ENCODE results near the gene NRCAM. TPM values are rescaled to one million over a fixed set of nuclear protein-coding genes. Genes with fewer than 3 reads are reported as not detected.
"Not testable (repeated sequence)": the region's sequence is repeated elsewhere in the genome, so short reads cannot be mapped to it uniquely, and the experiment has no call there.

NRCAM gene
- total and polyA plus RNA-seq, 5 donors from 2014 or later = 0.27 TPM; not detected in 4

DNA sequence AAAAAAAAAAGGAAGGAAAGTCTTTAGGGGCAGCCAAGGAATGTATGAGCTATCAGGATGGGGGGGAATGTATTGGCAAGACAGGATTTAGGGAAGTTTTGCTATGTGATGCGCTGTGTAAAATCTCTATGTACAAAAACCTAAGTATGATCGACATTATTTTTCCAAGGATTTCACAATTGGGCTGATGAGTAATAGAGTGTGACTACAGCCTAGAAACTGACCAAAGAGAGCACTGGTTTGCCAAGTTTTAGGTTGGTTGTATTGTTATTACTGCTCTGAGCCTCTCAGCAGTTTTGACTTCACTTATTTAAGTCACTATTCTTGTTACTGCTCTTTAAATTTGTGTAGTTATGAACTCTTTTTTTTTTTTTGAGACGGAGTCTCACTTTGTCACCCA, 107.3 kb downstream of the NRCAM start:
- ATAC-seq (ENCODE audit: low read depth in 2 of 2) (no peak), DNase-seq (no peak)
- Histone ChIP-seq H3K27ac (ENCODE audit: insufficient read depth, low read length, poor library complexity, severe bottlenecking) (no peak overlapping the region), H3K9me3 (ENCODE audit: control insufficient read depth in 2 of 2, low read length in 2 of 2) (no peaks in the 10 kb centered on the region), H3K36me3 (ENCODE audit: control insufficient read depth, insufficient read depth, low read length) (no peaks in the 10 kb centered on the region), H3K4me1 (ENCODE audit: control insufficient read depth, insufficient read depth, low read length, poor library complexity, severe bottlenecking) (no peaks in the 10 kb centered on the region), H3K4me3 (ENCODE audit: low read depth, low read length) (no peak overlapping the region), H3K27me3 (ENCODE audit: control insufficient read depth, insufficient read depth, low read length) (no peaks in the 10 kb centered on the region)
- H3K27me3 Mint-ChIP-seq = no peaks in the 10 kb centered on the region
- H3K36me3 Mint-ChIP-seq = no peaks in the 10 kb centered on the region
- H3K9me3 Mint-ChIP-seq = peaks cover 0 to 5% (median 0%) of the 10 kb centered on the region in 7 donors
- no peaks in the 10 kb centered on the region for H3K4me1 Mint-ChIP-seq
- no peak overlapping the region for H3K27ac Mint-ChIP-seq
- no peak overlapping the region for H3K4me3 Mint-ChIP-seq

DNA sequence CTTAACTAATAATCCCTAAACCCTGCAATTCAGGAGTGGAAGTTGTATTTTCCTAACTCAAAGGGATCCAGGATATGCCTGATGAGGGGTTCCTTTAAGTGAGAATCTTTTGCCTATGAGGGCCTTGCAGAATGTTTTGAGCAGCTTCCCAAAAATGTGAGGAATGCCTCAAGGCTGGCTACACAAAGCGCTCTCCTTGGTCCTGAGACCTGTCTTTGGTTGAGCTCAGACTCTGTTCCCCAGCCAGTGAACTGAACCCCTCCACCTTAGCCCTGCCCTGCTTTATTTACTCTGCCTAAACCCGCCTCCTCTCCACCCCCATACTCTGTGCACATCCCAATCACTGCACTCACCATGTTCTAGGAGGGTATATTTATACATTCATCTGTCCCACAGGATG, 108.6 kb downstream of the NRCAM start:
- no peak overlapping the region for H3K27ac Mint-ChIP-seq
- Histone ChIP-seq H3K27me3 (ENCODE audit: control insufficient read depth, insufficient read depth, low read length) (no peaks in the 10 kb centered on the region), H3K36me3 (ENCODE audit: control insufficient read depth, insufficient read depth, low read length) (no peaks in the 10 kb centered on the region), H3K9me3 (ENCODE audit: control insufficient read depth in 2 of 2, low read length in 2 of 2) (no peaks in the 10 kb centered on the region), H3K27ac (ENCODE audit: insufficient read depth, low read length, poor library complexity, severe bottlenecking) (no peak overlapping the region), H3K4me1 (ENCODE audit: control insufficient read depth, insufficient read depth, low read length, poor library complexity, severe bottlenecking) (no peaks in the 10 kb centered on the region), H3K4me3 (ENCODE audit: low read depth, low read length) (no peak overlapping the region)
- ATAC-seq (ENCODE audit: low read depth in 2 of 2) (no peak), DNase-seq (no peak)
- H3K36me3 Mint-ChIP-seq = no peaks in the 10 kb centered on the region
- H3K4me1 Mint-ChIP-seq = no peaks in the 10 kb centered on the region
- no peaks in the 10 kb centered on the region for H3K27me3 Mint-ChIP-seq
- peaks cover 0 to 3% (median 0%) of the 10 kb centered on the region in 7 donors for H3K9me3 Mint-ChIP-seq
- H3K4me3 Mint-ChIP-seq = no peak overlapping the region

DNA sequence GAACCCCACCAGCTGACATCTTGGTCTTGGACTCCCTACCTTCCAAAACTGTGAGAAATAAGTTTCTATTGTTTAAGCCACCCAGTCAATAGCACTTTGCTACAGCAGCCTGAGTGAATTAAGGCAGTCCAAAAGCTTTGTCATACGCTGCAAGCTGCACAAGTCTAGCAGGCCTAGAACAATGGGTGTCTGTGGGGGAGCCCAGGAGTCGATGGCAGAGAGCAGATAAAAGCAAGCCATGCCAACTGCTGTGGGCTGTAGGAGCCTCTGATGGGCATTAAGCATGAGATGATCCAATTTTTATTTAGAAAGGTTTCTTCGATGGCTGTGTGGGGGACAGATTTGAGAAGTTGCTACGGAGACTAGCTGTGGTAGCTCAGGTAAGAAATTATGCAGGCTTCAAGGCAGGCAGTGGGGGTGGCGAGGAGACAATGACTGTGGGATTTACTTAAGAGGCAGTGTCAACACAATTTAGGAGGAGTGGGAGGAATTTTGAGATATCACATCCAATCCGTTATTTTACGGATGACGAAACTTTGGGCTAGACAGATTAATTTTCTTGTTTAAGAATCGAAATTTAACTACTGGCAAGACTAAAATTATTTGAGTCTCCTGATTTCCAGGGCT, 110.4 kb downstream of the NRCAM start:
- Mint-ChIP-seq H3K9me3 (peaks cover 0 to 3% (median 0%) of the 10 kb centered on the region in 7 donors), H3K36me3 (no peaks in the 10 kb centered on the region), H3K4me1 (no peaks in the 10 kb centered on the region), H3K27ac (no peak overlapping the region), H3K27me3 (no peaks in the 10 kb centered on the region), H3K4me3 (no peak overlapping the region)
- DNase-seq (no peak), ATAC-seq (ENCODE audit: low read depth in 2 of 2) (no peak)
- Histone ChIP-seq H3K9me3 (ENCODE audit: control insufficient read depth in 2 of 2, low read length in 2 of 2) (no peaks in the 10 kb centered on the region), H3K27me3 (ENCODE audit: control insufficient read depth, insufficient read depth, low read length) (no peaks in the 10 kb centered on the region), H3K4me1 (ENCODE audit: control insufficient read depth, insufficient read depth, low read length, poor library complexity, severe bottlenecking) (no peaks in the 10 kb centered on the region), H3K36me3 (ENCODE audit: control insufficient read depth, insufficient read depth, low read length) (no peaks in the 10 kb centered on the region), H3K4me3 (ENCODE audit: low read depth, low read length) (no peak overlapping the region), H3K27ac (ENCODE audit: insufficient read depth, low read length, poor library complexity, severe bottlenecking) (no peak overlapping the region)

DNA sequence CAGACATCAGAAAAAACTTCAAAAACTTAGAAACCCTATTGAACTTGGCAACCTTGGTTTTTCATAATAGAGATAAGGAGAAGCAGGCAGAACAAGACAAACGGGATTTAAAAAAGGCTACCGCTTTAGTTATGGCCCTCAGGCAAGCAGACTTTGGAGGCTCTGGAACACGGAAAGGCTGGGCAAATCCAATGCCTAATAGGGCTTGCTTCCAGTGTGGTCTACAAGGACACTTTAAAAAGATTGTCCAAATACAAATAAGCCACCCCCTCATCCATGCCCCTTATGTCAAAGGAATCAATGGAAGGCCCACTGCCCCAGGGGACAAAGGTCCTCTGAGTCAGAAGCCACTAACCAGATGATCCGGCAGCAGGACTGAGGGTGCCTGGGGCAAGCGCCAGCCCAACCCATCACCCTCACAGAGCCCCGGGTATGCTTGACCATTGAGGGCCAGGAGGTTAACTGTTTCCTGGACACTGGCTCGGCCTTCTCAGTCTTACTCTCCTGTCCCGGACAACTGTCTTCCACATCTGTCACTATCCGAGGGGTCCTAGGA, 115.3 kb downstream of the NRCAM start:
- no peaks in the 10 kb centered on the region for H3K9me3 ChIP-seq (ENCODE audit: control insufficient read depth in 2 of 2, low read length in 2 of 2)
- Mint-ChIP-seq H3K27me3 (no peaks in the 10 kb centered on the region), H3K9me3 (peaks cover 0 to 3% (median 0%) of the 10 kb centered on the region in 7 donors), H3K4me3 (no peak overlapping the region), H3K36me3 (no peaks in the 10 kb centered on the region), H3K4me1 (no peaks in the 10 kb centered on the region), H3K27ac (no peak overlapping the region)
- H3K36me3 ChIP-seq (ENCODE audit: control insufficient read depth, insufficient read depth, low read length) = no peaks in the 10 kb centered on the region
- no peak overlapping the region for H3K27ac ChIP-seq (ENCODE audit: insufficient read depth, low read length, poor library complexity, severe bottlenecking)
- H3K4me3 ChIP-seq (ENCODE audit: low read depth, low read length) = no peak overlapping the region
- H3K27me3 ChIP-seq (ENCODE audit: control insufficient read depth, insufficient read depth, low read length) = no peaks in the 10 kb centered on the region
- ATAC-seq (ENCODE audit: low read depth in 2 of 2) (no peak), DNase-seq (no peak)
- H3K4me1 ChIP-seq (ENCODE audit: control insufficient read depth, insufficient read depth, low read length, poor library complexity, severe bottlenecking) = no peaks in the 10 kb centered on the region

DNA sequence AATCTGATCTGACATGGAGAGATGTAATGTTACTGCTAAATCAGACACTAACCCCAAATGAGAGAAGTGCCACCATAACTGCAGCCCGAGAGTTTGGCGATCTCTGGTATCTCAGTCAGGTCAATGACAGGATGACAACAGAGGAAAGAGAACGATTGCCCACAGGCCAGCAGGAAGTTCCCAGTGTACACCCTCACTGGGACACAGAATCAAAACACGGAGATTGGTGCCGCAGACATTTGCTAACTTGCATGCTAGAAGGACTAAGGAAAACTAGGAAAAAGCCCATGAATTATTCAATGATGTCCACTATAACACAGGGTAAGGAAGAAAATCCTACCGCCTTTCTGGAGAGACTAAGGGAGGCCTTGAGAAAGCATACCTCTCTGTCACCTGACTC, 115.8 kb downstream of the NRCAM start:
- not testable (repeated sequence) for H3K27me3 ChIP-seq (ENCODE audit: control insufficient read depth, insufficient read depth, low read length); H3K27me3 Mint-ChIP-seq; H3K4me1 Mint-ChIP-seq; H3K9me3 ChIP-seq (ENCODE audit: control insufficient read depth in 2 of 2, low read length in 2 of 2); H3K36me3 ChIP-seq (ENCODE audit: control insufficient read depth, insufficient read depth, low read length); H3K4me3 Mint-ChIP-seq; H3K27ac ChIP-seq (ENCODE audit: insufficient read depth, low read length, poor library complexity, severe bottlenecking); H3K27ac Mint-ChIP-seq; H3K9me3 Mint-ChIP-seq; ATAC-seq (ENCODE audit: low read depth in 2 of 2); H3K4me1 ChIP-seq (ENCODE audit: control insufficient read depth, insufficient read depth, low read length, poor library complexity, severe bottlenecking); DNase-seq; H3K4me3 ChIP-seq (ENCODE audit: low read depth, low read length); H3K36me3 Mint-ChIP-seq

DNA sequence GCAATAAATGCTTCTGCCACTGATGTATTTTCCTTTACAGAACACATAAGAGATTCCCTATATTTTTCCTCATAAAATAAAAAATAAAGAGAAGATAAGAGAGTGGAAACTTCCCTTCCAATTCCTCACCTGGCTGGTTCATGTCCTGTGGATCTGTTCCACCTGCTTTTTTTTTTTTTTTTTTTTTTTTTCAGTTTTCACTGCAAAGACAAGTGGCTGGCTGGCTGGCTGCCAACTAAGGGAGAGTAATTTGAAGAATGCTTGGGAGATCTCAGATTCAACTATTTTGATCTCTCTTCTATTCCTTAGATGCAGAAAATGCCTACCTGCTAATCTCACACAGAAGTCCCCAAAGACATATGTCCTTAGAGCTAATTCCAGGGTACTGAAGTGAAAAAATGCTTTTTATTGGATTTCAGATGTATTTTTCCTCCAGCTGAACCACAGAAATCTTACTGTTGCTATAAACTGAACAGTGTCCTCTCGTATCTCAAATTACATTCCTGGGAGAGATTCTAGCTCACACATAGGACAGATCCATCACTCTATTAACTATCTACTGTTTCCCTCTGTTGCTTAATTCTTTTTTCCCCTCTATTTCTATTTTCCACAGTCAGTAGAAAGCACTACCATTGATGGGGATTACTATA, 120.8 kb downstream of the NRCAM start:
- H3K4me1 Mint-ChIP-seq = no peaks in the 10 kb centered on the region
- H3K36me3 Mint-ChIP-seq = no peaks in the 10 kb centered on the region
- Histone ChIP-seq H3K4me1 (ENCODE audit: control insufficient read depth, insufficient read depth, low read length, poor library complexity, severe bottlenecking) (no peaks in the 10 kb centered on the region), H3K27ac (ENCODE audit: insufficient read depth, low read length, poor library complexity, severe bottlenecking) (no peak overlapping the region), H3K4me3 (ENCODE audit: low read depth, low read length) (no peak overlapping the region), H3K27me3 (ENCODE audit: control insufficient read depth, insufficient read depth, low read length) (no peaks in the 10 kb centered on the region), H3K9me3 (ENCODE audit: control insufficient read depth in 2 of 2, low read length in 2 of 2) (no peaks in the 10 kb centered on the region), H3K36me3 (ENCODE audit: control insufficient read depth, insufficient read depth, low read length) (no peaks in the 10 kb centered on the region)
- H3K9me3 Mint-ChIP-seq = peaks cover 0 to 4% (median 0%) of the 10 kb centered on the region in 7 donors
- H3K27me3 Mint-ChIP-seq = no peaks in the 10 kb centered on the region
- H3K4me3 Mint-ChIP-seq = no peak overlapping the region
- DNase-seq (no peak), ATAC-seq (ENCODE audit: low read depth in 2 of 2) (no peak)
- no peak overlapping the region for H3K27ac Mint-ChIP-seq

DNA sequence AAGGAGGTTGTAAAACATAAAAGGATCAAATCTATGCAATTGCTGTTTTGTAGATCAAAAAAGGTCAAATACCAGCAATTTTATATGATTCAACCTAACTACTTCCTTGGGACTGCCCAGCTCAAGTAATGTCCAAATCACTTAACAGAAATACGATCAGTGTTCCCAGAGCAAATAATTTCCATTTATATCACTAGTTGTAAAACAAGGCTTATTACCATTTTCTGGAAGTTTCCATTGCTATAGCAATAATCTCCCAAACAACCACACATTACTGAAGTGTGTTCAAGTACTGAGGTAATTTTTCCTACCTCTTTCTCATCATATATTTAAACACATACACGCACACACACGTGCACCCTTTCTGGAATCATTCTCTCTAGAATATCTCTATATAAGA, 123.3 kb downstream of the NRCAM start:
- Histone ChIP-seq H3K4me3 (ENCODE audit: low read depth, low read length) (no peak overlapping the region), H3K4me1 (ENCODE audit: control insufficient read depth, insufficient read depth, low read length, poor library complexity, severe bottlenecking) (no peaks in the 10 kb centered on the region), H3K9me3 (ENCODE audit: control insufficient read depth in 2 of 2, low read length in 2 of 2) (no peaks in the 10 kb centered on the region), H3K27me3 (ENCODE audit: control insufficient read depth, insufficient read depth, low read length) (no peaks in the 10 kb centered on the region), H3K36me3 (ENCODE audit: control insufficient read depth, insufficient read depth, low read length) (no peaks in the 10 kb centered on the region), H3K27ac (ENCODE audit: insufficient read depth, low read length, poor library complexity, severe bottlenecking) (no peak overlapping the region)
- Mint-ChIP-seq H3K27ac (no peak overlapping the region), H3K4me1 (no peaks in the 10 kb centered on the region), H3K9me3 (peaks cover 0 to 2% (median 0%) of the 10 kb centered on the region in 7 donors), H3K27me3 (no peaks in the 10 kb centered on the region), H3K36me3 (no peaks in the 10 kb centered on the region), H3K4me3 (no peak overlapping the region)
- DNase-seq (no peak), ATAC-seq (ENCODE audit: low read depth in 2 of 2) (no peak)

DNA sequence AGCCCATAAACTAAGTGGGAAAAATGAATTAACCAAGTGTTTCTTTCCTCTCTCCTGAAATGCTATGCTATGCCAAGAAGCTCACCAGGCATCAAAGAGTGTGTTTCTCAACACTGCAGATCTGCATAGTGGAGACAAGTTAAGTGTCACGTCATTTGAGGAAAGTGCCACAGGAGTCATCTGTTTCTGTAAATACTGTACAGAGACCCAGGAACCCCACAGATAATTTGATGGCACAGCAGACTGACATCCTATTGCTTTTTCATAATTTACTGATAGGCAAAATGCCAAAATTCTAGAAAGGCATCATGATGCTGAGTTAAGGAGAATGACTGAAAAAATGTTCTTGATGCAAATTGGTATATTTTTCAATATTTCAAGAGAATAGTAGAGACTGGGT, 124.3 kb downstream of the NRCAM start:
- no peak overlapping the region for H3K4me3 ChIP-seq (ENCODE audit: low read depth, low read length)
- H3K27ac ChIP-seq (ENCODE audit: insufficient read depth, low read length, poor library complexity, severe bottlenecking) = no peak overlapping the region
- H3K27me3 Mint-ChIP-seq = no peaks in the 10 kb centered on the region
- no peak overlapping the region for H3K27ac Mint-ChIP-seq
- no peaks in the 10 kb centered on the region for H3K36me3 ChIP-seq (ENCODE audit: control insufficient read depth, insufficient read depth, low read length)
- ATAC-seq (ENCODE audit: low read depth in 2 of 2) = no peak
- DNase-seq = no peak
- no peaks in the 10 kb centered on the region for H3K36me3 Mint-ChIP-seq
- no peaks in the 10 kb centered on the region for H3K9me3 ChIP-seq (ENCODE audit: control insufficient read depth in 2 of 2, low read length in 2 of 2)
- H3K9me3 Mint-ChIP-seq = peaks cover 0 to 2% (median 0%) of the 10 kb centered on the region in 7 donors
- H3K27me3 ChIP-seq (ENCODE audit: control insufficient read depth, insufficient read depth, low read length) = no peaks in the 10 kb centered on the region
- no peaks in the 10 kb centered on the region for H3K4me1 ChIP-seq (ENCODE audit: control insufficient read depth, insufficient read depth, low read length, poor library complexity, severe bottlenecking)
- H3K4me1 Mint-ChIP-seq = no peaks in the 10 kb centered on the region
- H3K4me3 Mint-ChIP-seq = no peak overlapping the region
